Umbilical cord (tissue), 2 donors: ENCODE measurements around the gene COL9A3. TPM values are rescaled to one million over a fixed set of nuclear protein-coding genes. Genes with fewer than 3 reads are reported as not detected.

Experiments used
- DNase-seq: peaks from one replicate; pipeline ENCODE4 v3.0.0-alpha.2; 2015; ENCODE audit warnings: low spot score
- total RNA-seq: library from RNA; depleted of rRNA; stranded (reverse); fragments of >200 nt; gene quantifications from one replicate; pipeline ENCODE4 v1.2.3, GENCODE V29; 2014; ENCODE audit warnings: low replicate concordance; ENCODE audit not compliant: insufficient read depth

Gene COL9A3
- total RNA-seq, 1 donor from 2014 or later, result 37.1 TPM

- DNase-seq, result no peak
Observed at GRCh38 chr20:62796699-62797491, 20.0 kb upstream of the COL9A3 start.

GRCh38 chr20:62797671-62798532 is 18.9 kb upstream of the COL9A3 start:
- DNase-seq, result no peak

- no peak for DNase-seq
Observed at GRCh38 chr20:62799036-62799435, 17.8 kb upstream of the COL9A3 start.

GRCh38 chr20:62799459-62799858 is 17.4 kb upstream of the COL9A3 start:
- DNase-seq, result no peak

GRCh38 chr20:62799873-62800272 is 17.0 kb upstream of the COL9A3 start:
- DNase-seq, result no peak

GRCh38 chr20:62800314-62801259 is 16.3 kb upstream of the COL9A3 start:
- no peak for DNase-seq

GRCh38 chr20:62801284-62802010 is 15.4 kb upstream of the COL9A3 start:
- DNase-seq, result no peak

GRCh38 chr20:62802026-62802712 is 14.7 kb upstream of the COL9A3 start:
- no peak for DNase-seq

- no peak for DNase-seq
Observed at GRCh38 chr20:62804021-62804626, 12.7 kb upstream of the COL9A3 start.

GRCh38 chr20:62804627-62805154 is 12.2 kb upstream of the COL9A3 start, which contains the start of gene OGFR:
TSS of gene OGFR (plus strand) at chr20:62804835. CDS start at chr20:62804860, 25 bp downstream.
- DNase-seq, result peak; percentile 64

- DNase-seq, result no peak
Observed at GRCh38 chr20:62805155-62805710, 11.6 kb upstream of the COL9A3 start.

- DNase-seq, result no peak
Observed at GRCh38 chr20:62805711-62806382, 11.0 kb upstream of the COL9A3 start.

GRCh38 chr20:62806383-62807050 is 10.3 kb upstream of the COL9A3 start:
- no peak for DNase-seq

- no peak for DNase-seq
Observed at GRCh38 chr20:62807444-62808210, 9.2 kb upstream of the COL9A3 start.

GRCh38 chr20:62808211-62808865 is 8.5 kb upstream of the COL9A3 start:
- peak; percentile 55 for DNase-seq

GRCh38 chr20:62809530-62810428 is 7.1 kb upstream of the COL9A3 start:
- no peak for DNase-seq
